SK-MEL-5 (cell line): ENCODE measurements around the gene SCN1A. TPM values are rescaled to one million over a fixed set of nuclear protein-coding genes. Genes with fewer than 3 reads are reported as not detected.
"Not testable (repeated sequence)": the region's sequence is repeated elsewhere in the genome, so short reads cannot be mapped to it uniquely, and the experiment has no call there.

ENCODE experiments used
- DNase-seq: peaks from one replicate; pipeline ENCODE4 v3.0.0-alpha.2; 2016; ENCODE audit warnings: low read depth, low spot score
- in situ Hi-C: cut with HindIII; loops from 2 replicates; pipeline ENCODE4 v1.10.0; 2016; ENCODE audit warnings: low sequenced_read_pairs, high pct_unique_total_duplicates, low pct_unique_long_range_greater_than_20kb
- total RNA-seq: library from RNA; depleted of rRNA; stranded (reverse); fragments of >200 nt; shearing (Covaris generic); gene quantifications from 2 replicates; pipeline ENCODE4 v1.2.3, GENCODE V29; 2014

Gene SCN1A
- total RNA-seq, 1 experiment from 2014 or later = 0.48 TPM

DNA sequence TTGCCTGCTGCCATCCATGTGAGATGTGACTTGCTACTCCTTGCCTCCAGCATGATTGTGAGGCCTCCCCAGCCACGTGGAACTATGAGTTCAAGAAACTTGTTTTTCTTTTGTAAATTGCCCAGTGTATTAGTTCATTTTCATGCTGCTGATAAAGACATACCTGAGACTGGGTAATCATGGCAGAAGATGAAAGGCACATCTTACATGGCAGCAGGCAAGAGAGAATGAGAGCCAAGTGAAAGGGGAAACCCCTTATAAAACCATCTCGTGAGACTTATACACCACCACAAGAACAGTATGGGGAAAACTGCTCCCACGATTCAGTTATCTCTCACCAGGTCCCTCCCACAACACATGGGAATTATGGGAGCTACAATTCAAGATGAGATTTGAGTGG, 11.7 kb upstream of the SCN1A start:
- DNase-seq, in situ Hi-C loops: not testable (repeated sequence)

DNA sequence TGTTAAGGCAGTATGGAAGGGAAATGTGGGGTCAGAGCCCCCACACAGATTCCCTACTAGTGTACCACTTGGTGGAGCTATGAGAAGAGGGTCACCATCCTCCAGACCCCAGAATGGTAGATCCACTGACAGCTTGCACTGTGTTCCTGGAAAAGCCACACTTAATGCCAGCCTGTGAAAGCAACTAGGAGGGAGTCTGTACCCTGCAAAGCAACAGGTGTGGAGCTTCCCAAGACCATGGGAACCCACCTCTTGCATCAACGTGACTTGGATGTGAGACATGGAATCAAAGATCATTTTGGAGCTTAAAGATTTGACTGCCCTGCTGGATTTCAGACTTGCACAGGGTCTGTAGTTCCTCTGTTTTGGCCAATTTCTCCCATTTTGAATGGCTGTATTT, 10.8 kb upstream of the SCN1A start:
- in situ Hi-C loops = no loop called here

DNA sequence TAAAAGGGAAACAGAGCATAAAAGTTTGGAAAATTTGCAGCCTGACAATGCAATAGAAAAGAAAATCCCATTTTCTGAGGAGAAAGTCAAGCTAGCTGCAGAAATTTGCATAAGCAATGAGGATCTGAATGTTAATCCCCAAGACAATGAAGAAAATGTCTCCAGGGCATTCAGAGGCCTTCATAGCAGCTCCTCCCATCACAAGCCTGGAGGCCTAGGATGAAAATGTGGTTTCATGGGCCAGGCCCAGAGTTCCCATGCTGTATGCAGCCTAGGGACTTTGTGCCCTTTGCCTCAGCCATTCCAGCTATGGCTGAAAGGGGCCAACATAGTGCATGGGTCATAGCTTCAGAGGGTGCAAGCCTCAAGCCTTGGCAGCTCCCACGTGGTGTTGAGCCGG, 10.3 kb upstream of the SCN1A start:
- DNase-seq = no peak
- in situ Hi-C loops = no loop called here

More for the DNA sequence above, 10.8 kb upstream of the SCN1A start:
- no peak for DNase-seq

DNA sequence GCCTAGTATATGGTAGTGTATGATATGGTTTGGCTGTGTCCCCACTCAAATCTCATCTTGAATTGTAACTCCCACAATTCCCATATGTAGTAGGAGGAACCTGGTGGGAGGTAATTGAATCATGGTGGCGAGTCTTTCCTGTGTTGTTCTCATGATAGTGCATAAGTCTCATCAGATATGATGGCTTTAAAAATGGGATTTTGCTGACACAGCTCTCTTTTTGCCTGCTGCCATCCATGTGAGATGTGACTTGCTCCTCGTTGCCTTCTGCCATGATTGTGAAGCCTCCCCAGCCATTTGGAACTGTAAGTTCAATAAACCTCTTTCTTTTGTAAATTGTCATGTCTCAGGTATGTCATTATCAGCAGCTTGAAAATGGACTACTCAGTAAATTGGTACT, 9.5 kb upstream of the SCN1A start:
- in situ Hi-C loops = no loop called here
- DNase-seq = no peak

DNA sequence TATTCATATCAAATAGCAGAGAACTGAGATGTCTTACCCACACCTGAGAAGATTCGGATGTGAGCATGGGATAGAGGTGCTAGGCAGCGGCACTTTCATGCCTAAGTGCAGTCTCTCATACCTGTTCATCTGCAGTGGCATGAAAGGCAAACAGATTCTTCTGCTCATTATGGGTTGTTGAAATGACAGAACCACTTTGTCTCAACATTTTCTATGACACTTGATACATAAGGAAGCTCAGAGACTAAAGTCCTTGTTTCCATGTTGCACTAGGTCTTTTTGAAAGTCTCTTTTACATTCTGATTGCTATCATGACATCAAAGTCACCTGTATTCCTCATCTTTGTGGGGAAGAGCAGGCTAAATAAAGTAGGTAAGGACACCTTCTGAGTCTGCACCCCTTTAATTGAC, 8.0 kb upstream of the SCN1A start:
- DNase-seq = no peak
- in situ Hi-C loops = no loop called here

DNA sequence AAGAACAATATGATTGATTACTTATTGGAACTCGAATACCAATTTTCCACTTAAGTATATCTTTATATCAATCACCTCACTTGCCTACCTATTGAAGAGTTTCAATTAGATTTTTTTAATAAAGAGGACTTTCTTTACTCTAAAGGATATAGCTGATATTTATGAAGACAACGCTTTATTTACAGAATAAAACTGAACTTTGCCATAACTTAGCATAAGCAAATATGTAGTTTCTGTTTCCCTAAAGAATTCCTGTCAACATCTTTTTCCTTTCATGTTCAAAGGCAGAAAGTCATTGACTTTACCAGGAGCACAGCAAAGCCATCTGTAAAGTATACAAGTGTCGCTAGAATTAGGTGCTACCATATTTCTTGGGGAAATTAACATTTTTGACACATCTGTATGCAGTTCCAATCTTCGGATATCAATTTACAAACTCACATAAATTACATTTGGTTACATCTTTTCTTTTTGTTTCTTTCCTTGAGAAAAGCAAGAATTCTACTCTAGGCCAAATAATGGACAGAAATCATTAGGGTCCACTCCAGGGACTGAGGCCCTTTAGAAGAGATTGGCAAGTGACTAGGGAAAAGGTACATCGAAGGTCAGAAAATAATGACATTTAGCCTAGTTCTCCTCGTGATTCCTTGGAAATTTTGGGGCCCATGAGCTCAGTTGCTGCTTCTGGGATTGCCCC, 7.5 kb upstream of the SCN1A start:
- DNase-seq = no peak
- in situ Hi-C loops = no loop called here

DNA sequence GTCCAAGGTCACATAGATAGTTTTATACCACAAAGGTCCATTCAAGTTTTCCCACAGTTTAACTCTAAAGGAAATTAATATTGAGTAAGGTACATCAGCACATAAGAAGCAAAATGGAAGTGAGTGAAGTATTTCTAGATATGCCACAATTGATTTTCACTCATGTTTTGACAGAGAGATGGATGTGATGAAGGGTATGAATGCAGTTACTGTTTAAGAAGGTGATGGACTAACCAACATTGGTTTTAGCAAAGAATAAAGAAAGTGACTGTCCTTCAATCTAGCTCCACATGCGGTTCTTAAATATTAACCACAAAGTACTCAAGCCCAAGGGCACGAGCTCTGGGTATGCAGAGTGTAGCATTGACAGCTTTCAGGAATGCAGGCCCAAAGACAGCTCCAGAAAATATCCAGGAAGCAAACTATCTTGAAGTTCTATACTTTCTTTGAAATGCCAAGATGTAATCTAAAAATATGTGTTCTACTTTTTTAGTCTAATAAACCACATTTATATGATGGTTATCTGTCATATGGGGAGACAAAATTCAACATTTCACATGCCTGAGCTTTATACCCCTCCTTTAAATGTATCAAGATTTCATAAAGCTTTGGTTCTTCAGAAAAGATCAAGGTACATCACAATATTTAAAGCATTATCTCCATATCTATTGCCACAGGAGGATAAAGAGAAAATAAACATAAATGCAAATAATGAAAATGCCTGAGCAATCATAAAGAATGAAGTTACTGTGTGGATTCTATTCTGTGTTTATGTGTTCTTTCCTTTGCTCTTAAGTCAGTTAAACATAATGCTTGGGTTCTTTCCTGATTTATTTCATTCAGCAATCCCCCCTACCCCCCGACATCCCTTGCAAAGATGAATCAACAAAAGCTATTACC, 6.7 kb upstream of the SCN1A start:
- in situ Hi-C loops = no loop called here
- peak; percentile 79 for DNase-seq

DNA sequence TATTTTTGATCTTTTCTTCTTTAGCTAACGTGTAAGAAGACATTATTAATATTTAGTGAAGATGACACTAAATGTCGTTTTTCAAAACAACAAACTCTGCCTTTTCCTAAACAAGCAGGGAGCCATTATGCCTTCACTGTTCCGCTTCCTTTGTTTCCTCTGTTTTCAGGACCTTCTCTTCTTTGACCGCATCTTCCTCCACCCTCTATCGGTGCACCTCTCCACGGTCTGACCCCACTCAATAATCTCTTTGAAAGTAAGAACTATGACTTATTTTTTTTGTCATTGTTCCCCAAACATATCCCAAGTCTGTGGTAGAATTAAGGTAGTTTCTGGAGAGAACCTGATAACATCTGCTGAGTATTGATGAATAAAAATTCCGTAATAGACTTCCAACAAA, 5.8 kb upstream of the SCN1A start:
- no peak for DNase-seq
- in situ Hi-C loops = no loop called here

DNA sequence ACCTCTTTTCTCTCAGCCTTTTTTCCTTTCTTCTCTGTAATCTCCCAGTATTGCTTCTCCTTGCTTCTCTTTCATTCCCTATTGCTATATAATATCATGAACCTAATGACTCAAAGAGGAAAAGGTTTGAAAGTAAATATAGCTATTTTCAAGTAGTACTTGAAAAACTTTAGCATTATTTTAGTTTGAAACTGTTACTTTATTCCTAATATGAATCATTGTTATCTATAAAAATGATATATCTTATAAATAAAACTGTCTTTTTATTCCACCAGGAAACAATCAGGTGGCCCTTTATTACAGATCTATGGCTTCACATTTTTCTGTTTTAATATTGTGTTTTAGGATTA, 311 bp upstream of the SCN1A start:
- DNase-seq = no peak
- in situ Hi-C loops = no loop called here

DNA sequence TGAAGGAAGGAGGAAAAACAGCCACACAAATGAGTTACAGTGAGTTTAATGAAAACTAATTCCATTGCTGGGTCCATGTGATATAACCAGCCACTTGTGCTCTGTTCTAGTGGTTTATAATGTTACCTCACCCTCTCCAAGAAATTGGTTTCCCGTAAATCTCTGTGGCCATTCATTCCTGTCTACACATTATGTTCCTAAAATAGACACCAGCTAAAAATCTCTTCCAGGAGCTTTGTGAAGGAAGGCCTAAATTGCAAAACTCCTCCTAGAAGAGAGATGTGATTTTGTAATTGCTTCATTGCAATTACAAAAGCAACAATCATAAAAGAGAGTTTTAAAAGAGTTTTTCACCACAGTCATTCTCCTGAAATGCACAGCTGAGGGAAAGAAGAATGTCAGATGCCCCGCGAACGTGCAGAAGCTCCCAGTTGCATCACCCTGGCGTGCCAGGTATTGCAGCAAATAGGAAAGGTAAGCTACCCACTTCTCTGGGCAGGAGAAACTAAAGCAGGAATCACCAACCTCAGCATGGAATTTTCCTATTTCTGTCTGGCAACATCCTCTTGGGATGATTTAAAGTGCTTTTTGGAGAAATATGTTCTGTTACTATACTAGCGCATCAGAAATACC, 1.7 kb downstream of the SCN1A start:
- in situ Hi-C loops = no loop called here
- DNase-seq = no peak

DNA sequence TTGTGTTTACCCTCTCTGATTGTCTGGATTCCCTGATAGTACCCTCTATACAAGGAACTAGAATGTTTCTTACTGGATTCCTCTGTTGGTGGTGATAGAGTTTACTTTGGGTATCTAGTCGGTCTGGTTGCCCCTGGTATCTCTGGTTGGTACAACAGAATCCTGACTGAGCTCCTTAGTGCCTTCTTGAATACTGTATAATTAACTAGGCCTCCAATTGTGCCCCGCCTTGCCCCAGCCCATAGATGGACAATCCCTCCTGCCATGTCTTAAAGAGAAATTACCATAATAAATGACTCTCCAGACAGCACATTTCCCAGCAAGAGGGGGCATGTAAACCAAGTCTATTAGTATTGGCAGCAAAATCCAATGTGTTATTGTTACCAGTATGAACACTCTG, 2.3 kb downstream of the SCN1A start:
- in situ Hi-C loops = no loop called here
- no peak for DNase-seq

DNA sequence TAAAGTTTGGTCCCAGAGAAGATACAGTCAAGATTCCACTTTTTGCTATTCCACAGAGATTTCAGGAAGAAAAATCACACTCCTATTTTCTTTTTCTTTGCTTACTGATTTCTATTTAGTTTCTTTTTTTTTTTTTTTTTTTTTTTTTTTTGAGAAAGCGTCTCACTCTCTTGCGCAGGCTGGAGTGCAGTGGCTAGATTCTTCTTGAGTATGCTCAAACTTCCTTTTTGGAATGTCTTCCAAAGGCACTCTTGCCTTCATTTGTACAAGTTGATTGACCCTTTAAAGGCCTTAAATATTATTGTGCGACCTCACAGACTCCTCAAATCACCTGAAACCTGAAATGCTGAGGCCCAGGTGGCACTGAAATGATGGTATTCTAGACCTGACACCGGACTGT, 9.6 kb downstream of the SCN1A start:
- no peak for DNase-seq
- in situ Hi-C loops = no loop called here

DNA sequence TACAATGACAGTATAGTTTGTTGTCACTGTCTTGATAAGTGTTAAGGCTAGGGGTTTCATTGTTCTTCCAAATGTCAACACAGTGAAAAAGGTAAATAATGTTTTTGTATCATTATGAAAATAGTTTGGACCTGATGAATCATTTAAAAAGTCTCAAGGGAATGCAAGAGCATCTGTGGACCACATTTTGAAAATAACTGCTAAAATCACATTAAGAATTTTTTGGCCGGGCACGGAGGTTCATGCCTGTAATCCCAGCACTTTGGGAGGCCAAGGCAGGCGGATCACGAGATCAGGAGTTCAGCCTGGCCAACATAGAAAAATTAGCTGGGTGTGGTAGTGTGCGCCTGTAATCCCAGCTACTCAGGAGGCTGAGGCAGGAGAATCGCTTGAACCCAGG, 10.3 kb downstream of the SCN1A start:
- in situ Hi-C loops = no loop called here
- no peak for DNase-seq

DNA sequence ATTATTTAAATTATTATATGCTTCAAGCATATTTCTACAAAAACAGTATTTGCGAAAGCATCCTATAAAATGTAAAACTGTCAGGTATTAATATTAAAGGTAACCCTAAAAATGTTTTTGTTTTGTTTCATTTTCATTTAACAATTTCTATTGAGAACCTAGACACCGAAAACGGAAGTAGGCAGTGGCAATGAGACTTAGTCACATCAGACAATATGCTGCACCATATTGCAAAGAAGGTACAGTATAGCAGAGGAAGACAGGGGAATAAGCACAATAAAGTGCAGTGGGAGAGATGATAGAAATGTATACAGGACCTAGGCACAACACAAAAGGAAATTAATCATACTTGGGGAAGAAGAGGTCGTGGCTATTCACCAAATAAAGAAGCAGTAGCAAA, 12.2 kb downstream of the SCN1A start:
- in situ Hi-C loops = no loop called here
- no peak for DNase-seq

DNA sequence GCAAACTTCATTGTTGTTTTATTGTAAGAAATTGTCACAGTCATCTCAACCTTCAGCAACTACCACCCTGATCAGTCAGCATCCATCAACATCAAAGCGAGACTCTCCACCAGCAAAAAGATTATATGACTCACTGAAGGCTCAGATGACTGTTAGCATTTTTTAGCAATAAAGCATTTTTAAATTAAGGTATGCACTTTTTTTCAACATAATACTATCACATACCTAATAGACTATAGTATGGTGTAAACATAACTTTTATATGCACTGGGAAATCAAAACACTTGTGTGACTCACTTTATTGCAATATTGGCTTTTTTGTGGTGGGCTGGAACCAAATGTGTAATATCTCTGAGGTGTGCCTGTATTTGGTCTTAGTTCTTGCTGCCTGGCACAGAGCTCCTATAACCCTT, 15.6 kb downstream of the SCN1A start:
- in situ Hi-C loops = no loop called here
- DNase-seq = no peak

DNA sequence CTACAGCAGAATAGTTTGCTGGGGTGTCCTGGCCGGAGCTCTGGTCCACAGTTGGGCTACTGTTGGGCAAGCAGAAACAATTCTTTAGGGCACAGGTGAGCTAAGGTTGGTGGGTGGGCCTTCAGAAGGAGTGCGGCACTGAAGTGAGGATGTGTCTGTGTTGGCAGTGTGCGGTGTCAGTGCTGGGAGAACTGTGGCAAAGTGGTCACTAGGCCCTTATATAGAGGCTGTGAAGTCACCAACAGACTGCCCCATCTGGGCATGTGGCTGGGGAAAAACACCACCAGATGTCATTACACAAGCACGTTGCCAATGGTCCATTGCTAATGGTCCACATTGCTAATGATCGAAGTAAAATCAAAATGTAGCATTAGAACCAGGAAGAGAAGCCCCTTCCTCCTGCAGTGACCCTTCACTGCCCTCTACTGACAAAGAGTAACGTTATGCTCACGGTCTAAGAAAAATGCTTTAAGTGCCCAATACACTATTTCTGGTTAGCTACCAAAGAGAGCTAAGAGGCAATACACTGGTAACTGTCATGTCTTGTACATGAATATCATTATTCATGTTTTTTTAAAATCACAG, 21.3 kb downstream of the SCN1A start:
- in situ Hi-C loops = no loop called here

DNA sequence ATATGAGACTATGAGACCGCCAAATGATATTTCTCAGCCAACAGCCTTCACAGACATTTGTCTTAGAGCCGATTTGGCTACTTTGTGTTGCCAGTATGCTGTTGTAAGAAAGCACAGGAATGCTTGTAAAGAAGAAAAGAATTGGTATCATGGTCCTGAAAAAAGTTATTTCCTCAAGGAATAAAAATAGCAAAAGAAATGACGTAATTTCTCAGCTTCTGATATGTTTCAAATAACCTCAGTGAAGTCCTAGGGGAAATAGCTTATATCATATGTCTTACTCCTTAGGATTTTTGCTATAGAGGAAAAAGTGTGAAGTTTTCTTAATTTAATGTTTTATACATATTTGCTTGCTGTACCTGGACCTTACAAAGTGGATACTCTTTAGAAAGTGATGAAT, 23.0 kb downstream of the SCN1A start:
- in situ Hi-C loops = no loop called here
- DNase-seq = no peak

More for the DNA sequence above, 21.3 kb downstream of the SCN1A start:
- DNase-seq = peak; percentile 69

DNA sequence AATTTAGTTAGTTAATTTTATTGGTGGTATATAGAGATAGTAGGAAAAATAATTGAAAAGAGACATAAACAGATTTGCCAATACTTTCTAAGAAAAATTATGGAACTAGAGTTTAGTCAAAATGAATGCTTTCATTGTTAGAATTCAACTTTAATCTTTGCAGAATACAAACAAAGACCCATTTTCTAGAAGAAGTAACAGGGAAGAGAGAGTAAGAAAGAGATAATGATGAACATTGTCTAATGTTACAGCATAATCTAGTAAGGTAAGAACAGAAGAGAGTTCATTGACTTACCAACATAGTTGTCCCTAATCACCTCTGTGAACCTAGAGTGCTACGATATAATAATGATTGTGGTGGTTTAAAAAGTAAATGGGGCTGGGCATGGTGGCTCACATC, 23.7 kb downstream of the SCN1A start:
- in situ Hi-C loops = no loop called here
- peak; percentile 65 for DNase-seq
